Activated T-helper 1 cell treated with anti-CD3 and anti-CD28 coated beads, Interleukin-2, amount 50 U/mL, for 16 hours (primary cell): Measurements from ENCODE around the gene NEDD4L.
"Not testable (repeated sequence)": the region's sequence is repeated elsewhere in the genome, so short reads cannot be mapped to it uniquely, and the experiment has no call there.

Experiments used
- DNase-seq, 2 donors: peaks; one replicate each; pipeline ENCODE4 v3.0.0-alpha.2; 2020; ENCODE audit warnings: low read depth in 1 of 2, low spot score in 1 of 2

NEDD4L gene

GRCh38 chr18:58363767-58364540 is 319.9 kb downstream of the NEDD4L start:
- DNase-seq: no peak

- DNase-seq: no peak
These were observed 321.0 kb downstream of the NEDD4L start for GRCh38 chr18:58364876-58365528.

GRCh38 chr18:58367425-58368140 is 323.6 kb downstream of the NEDD4L start:
- DNase-seq: no peak

GRCh38 chr18:58369616-58370015 is 325.6 kb downstream of the NEDD4L start:
- DNase-seq: no peak

GRCh38 chr18:58370038-58370580 is 326.1 kb downstream of the NEDD4L start:
- DNase-seq: no peak

GRCh38 chr18:58370612-58371011 is 326.6 kb downstream of the NEDD4L start:
- no peak for DNase-seq

GRCh38 chr18:58373481-58373880 is 329.5 kb downstream of the NEDD4L start:
- no peak for DNase-seq

- no peak for DNase-seq
These were observed 331.0 kb downstream of the NEDD4L start for GRCh38 chr18:58375051-58375450.

- DNase-seq: no peak
These were observed 334.7 kb downstream of the NEDD4L start for GRCh38 chr18:58378411-58379379.

GRCh38 chr18:58379443-58379842 is 335.4 kb downstream of the NEDD4L start:
- DNase-seq: no peak

GRCh38 chr18:58380113-58380512 is 336.1 kb downstream of the NEDD4L start:
- not testable (repeated sequence) for DNase-seq

- no peak for DNase-seq
These were observed 337.8 kb downstream of the NEDD4L start for GRCh38 chr18:58381676-58382411.

- DNase-seq: no peak
These were observed 338.4 kb downstream of the NEDD4L start for GRCh38 chr18:58382446-58382845.

- DNase-seq: no peak
These were observed 341.4 kb downstream of the NEDD4L start for GRCh38 chr18:58385472-58385871.

- DNase-seq: no peak
These were observed 342.8 kb downstream of the NEDD4L start for GRCh38 chr18:58386780-58387179.

- no peak for DNase-seq
These were observed 343.7 kb downstream of the NEDD4L start for GRCh38 chr18:58387716-58388115.

- no peak for DNase-seq
These were observed 344.7 kb downstream of the NEDD4L start for GRCh38 chr18:58388736-58389135.

GRCh38 chr18:58389745-58390144 is 345.7 kb downstream of the NEDD4L start:
- no peak for DNase-seq

GRCh38 chr18:58390399-58390798 is 346.4 kb downstream of the NEDD4L start:
- DNase-seq: no peak
